Breast epithelium (tissue), 3 donors: Measurements from ENCODE around the gene TRPV2.

ENCODE experiments used
- POLR2A ChIP-seq: fragments of 450-650 bp; IDR thresholded peaks from one replicate; pipeline ENCODE4 v1.6.1; 2016; ENCODE audit warnings: antibody characterized with exemption, mild to moderate bottlenecking, moderate library complexity
- POLR2AphosphoS5 ChIP-seq, 3 donors: sonication (generic); formaldehyde crosslinking; IDR thresholded peaks; one replicate each; pipeline ENCODE4 v1.6.1; 2017; ENCODE audit warnings: antibody characterized with exemption in 3 of 3
- TF ChIP-seq, protein P1 (sequence below), 3 donors: fragments of 450-650 bp; IDR thresholded peaks; one replicate each; pipeline ENCODE4 v1.5.1; 2016 to 2017; ENCODE audit warnings: antibody characterized with exemption in 3 of 3, mild to moderate bottlenecking in 3 of 3, moderate library complexity in 3 of 3

DNA sequence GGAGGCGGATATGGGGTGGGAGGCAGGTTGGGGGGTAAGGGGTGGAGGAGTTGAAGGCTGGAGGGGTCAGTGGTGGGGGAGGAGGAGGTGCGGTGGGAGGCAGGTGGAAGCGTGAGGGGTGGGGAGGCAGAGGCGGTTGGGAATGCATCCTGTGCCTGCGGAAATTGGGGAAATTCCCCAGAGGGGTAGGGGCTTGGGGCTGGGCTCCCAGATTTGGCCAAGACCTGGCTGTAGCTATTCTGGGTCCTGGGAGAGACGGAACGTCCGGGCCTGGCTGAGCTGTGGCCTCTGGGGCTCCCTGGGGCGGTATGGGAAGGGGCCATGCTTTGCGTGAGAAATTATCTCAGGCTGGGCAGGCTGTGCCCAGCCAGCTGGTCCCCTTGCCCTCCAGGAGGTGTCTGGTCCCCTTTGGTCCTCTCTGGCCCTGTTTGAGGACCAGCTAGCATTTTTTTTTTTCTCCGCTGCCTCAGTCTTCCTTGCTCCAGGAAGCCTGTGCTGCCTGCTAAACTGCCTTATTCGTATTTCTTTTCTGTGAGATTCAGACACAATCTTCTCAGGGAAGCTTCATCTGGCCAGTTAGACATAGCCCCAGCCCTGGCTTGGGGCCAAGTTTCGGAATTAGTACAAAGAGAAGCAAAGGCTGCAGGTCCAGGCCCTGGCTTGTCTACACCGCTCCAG, 7.3 kb upstream of the TRPV2 start:
- TF ChIP-seq, protein P1, sequence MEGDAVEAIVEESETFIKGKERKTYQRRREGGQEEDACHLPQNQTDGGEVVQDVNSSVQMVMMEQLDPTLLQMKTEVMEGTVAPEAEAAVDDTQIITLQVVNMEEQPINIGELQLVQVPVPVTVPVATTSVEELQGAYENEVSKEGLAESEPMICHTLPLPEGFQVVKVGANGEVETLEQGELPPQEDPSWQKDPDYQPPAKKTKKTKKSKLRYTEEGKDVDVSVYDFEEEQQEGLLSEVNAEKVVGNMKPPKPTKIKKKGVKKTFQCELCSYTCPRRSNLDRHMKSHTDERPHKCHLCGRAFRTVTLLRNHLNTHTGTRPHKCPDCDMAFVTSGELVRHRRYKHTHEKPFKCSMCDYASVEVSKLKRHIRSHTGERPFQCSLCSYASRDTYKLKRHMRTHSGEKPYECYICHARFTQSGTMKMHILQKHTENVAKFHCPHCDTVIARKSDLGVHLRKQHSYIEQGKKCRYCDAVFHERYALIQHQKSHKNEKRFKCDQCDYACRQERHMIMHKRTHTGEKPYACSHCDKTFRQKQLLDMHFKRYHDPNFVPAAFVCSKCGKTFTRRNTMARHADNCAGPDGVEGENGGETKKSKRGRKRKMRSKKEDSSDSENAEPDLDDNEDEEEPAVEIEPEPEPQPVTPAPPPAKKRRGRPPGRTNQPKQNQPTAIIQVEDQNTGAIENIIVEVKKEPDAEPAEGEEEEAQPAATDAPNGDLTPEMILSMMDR (IDR thresholded peaks at IDR 0.05), result no peak
- TF ChIP-seq POLR2A, result no peak
- no peak for TF ChIP-seq POLR2AphosphoS5 (IDR thresholded peaks at IDR 0.05)
